Keratinocyte (primary cell): ENCODE results near the gene BET1. TPM values are rescaled to one million over a fixed set of nuclear protein-coding genes. Genes with fewer than 3 reads are reported as not detected.

Source experiments
- DNase-seq: peaks from one replicate; pipeline ENCODE4 v3.0.0-alpha.2; 2011; ENCODE audit warnings: low read depth, missing footprints, low spot score
- FAIRE-seq: peaks from 2 replicates; lab custom pipeline; 2011; peaks lifted over from hg19 to GRCh38; lab: Jason Lieb, UNC
- H2AFZ ChIP-seq: 2 replicates; pipeline ENCODE4 v1.6.0; 2012; ENCODE audit warnings: low read length, control low read depth, inconsistent platforms; ENCODE audit not compliant: control insufficient read depth
- H3K27ac ChIP-seq: 2 replicates; pipeline ENCODE4 v1.5.1; 2011; ENCODE audit warnings: low read length; ENCODE audit not compliant: control insufficient read depth, insufficient read depth
- H3K27me3 ChIP-seq: 3 replicates; pipeline ENCODE4 v1.6.0; 2011; ENCODE audit warnings: low read length; ENCODE audit not compliant: control insufficient read depth, insufficient read depth; ENCODE audit errors: extremely low read depth
- H3K36me3 ChIP-seq, 2 experiments: 2 replicates in 1 of 2; 3 replicates in 1 of 2; pipeline ENCODE4 v1.5.1; 2011; ENCODE audit warnings: low read length in 2 of 2, mild to moderate bottlenecking in 1 of 2; ENCODE audit not compliant: control insufficient read depth in 2 of 2, insufficient read depth in 2 of 2; ENCODE audit errors: extremely low read depth in 1 of 2
- H3K4me1 ChIP-seq: 3 replicates; pipeline ENCODE4 v1.5.1; 2011; ENCODE audit warnings: low read length; ENCODE audit not compliant: control insufficient read depth, insufficient read depth; ENCODE audit errors: extremely low read depth
- H3K4me2 ChIP-seq: 3 replicates; pipeline ENCODE4 v1.6.0; 2011; ENCODE audit warnings: low read depth, low read length; ENCODE audit not compliant: control insufficient read depth, insufficient read depth; ENCODE audit errors: extremely low read depth
- H3K4me3 ChIP-seq, 3 experiments: fragments of 200-600 bp in 1 of 3; sonication (generic) in 1 of 3; 2 replicates in 2 of 3; 3 replicates in 1 of 3; pipeline ENCODE4 v1.5.1; 2011 to 2016; ENCODE audit warnings: low read length in 3 of 3, mild to moderate bottlenecking in 3 of 3, control low read depth in 2 of 3, inconsistent platforms in 1 of 3, low read depth in 1 of 3, mixed read lengths in 1 of 3, mixed run types in 1 of 3, moderate library complexity in 1 of 3; ENCODE audit not compliant: control insufficient read depth in 2 of 3, insufficient read depth in 2 of 3; ENCODE audit errors: extremely low read depth in 1 of 3
- H3K79me2 ChIP-seq: 2 replicates; pipeline ENCODE4 v1.6.0; 2012; ENCODE audit warnings: low read length; ENCODE audit not compliant: control insufficient read depth, insufficient read depth
- H3K9ac ChIP-seq: 3 replicates; pipeline ENCODE4 v1.6.0; 2011; ENCODE audit warnings: low read length; ENCODE audit not compliant: control insufficient read depth, insufficient read depth; ENCODE audit errors: extremely low read depth
- H3K9me1 ChIP-seq: 3 replicates; pipeline ENCODE4 v1.6.0; 2011; ENCODE audit warnings: low read length; ENCODE audit not compliant: control insufficient read depth, insufficient read depth; ENCODE audit errors: extremely low read depth
- H3K9me3 ChIP-seq: 2 replicates; pipeline ENCODE4 v1.5.1; 2012; ENCODE audit warnings: low read depth, low read length; ENCODE audit not compliant: control insufficient read depth
- H4K20me1 ChIP-seq: 3 replicates; pipeline ENCODE4 v1.6.0; 2011; ENCODE audit warnings: low read length; ENCODE audit not compliant: control insufficient read depth, insufficient read depth; ENCODE audit errors: extremely low read depth
- EZH2 ChIP-seq: IDR thresholded peaks from one replicate; pipeline ENCODE4 v1.6.1; 2012; ENCODE audit warnings: inconsistent platforms, mild to moderate bottlenecking, low read length, moderate library complexity
- dilution Hi-C: fragments of 300-500 bp; cut with MboI; formaldehyde crosslinking; loops from one replicate; pipeline ENCODE4 v1.7.0; 2020; ENCODE audit warnings: low sequenced_read_pairs; ENCODE audit not compliant: extremely low pct_ligation_motif_present
- polyA minus RNA-seq, 3 experiments: library from RNA; depleted of rRNA, polyadenylated mRNA; stranded (reverse); fragments of >200 nt; gene quantifications; 1 replicate in 1 of 3; 2 replicates in 1 of 3; 3 replicates in 1 of 3; pipeline ENCODE4 v1.2.3, GENCODE V29; 2011
- polyA plus RNA-seq, 5 experiments: library from polyadenylated mRNA; depleted of rRNA in 3 of 5; stranded (reverse) in 3 of 5; stranded (forward) in 1 of 5; unstranded in 1 of 5; fragments of >200 nt; gene quantifications; 1 replicate in 1 of 5; 2 replicates in 3 of 5; 3 replicates in 1 of 5; pipeline versions ENCODE4 v1.2.1 to v1.2.3, GENCODE V29; 2011 to 2012; ENCODE audit warnings: missing spikeins in 2 of 5, low read depth in 1 of 5, low replicate concordance in 1 of 5
- TF ChIP-seq, protein P1 (sequence below), 3 experiments: IDR thresholded peaks in 1 of 3; conservative IDR thresholded peaks in 1 of 3; optimal IDR thresholded peaks in 1 of 3; 2 replicates in 2 of 3; 3 replicates in 1 of 3; pipeline versions ENCODE3 to v1.5.1; 2011; ENCODE audit warnings: low read length in 3 of 3, mild to moderate bottlenecking in 3 of 3, moderate library complexity in 2 of 3, control low read depth in 1 of 3, inconsistent platforms in 1 of 3; ENCODE audit not compliant: insufficient read depth in 2 of 3; ENCODE audit errors: extremely low read depth in 1 of 3

BET1 gene, protein sequence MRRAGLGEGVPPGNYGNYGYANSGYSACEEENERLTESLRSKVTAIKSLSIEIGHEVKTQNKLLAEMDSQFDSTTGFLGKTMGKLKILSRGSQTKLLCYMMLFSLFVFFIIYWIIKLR
- polyA plus RNA-seq (17.4 to 38.1 TPM (median 21.0 TPM) in 3 replicates), polyA minus RNA-seq (1.7 to 7.6 TPM (median 4.6 TPM) in 3 replicates)
- 7.3 TPM for polyA plus RNA-seq (2011; ENCODE audit: low read depth)
- polyA plus RNA-seq (2011; cell fraction: cytosol; rRNA removed) = 20.8 and 41.6 TPM in 2 replicates
- polyA plus RNA-seq (2011; cell fraction: nucleus; rRNA removed) = 17.2 and 23.9 TPM in 2 replicates
- 16.2 and 19.7 TPM in 2 replicates for polyA plus RNA-seq (2012; ENCODE audit: low replicate concordance)
- polyA minus RNA-seq (2011; cell fraction: cytosol; rRNA and poly(A)+ RNA removed) = 12.7 TPM
- 6.1 and 7.3 TPM in 2 replicates for polyA minus RNA-seq (2011; cell fraction: nucleus; rRNA and poly(A)+ RNA removed)

- Histone ChIP-seq H3K79me2 (peaks cover 30% of the 10 kb centered on the region), H2AFZ (peak within 1 kb of the TSS; percentile 92), H3K4me1 (peaks cover 5% of the 10 kb centered on the region), H3K36me3 (no peaks in the 10 kb centered on the region), H3K9me3 (no peaks in the 10 kb centered on the region), H3K27me3 (no peaks in the 10 kb centered on the region), H3K9me1 (no peaks in the 10 kb centered on the region), H3K4me2 (peak within 1 kb of the TSS; percentile 85), H4K20me1 (no peaks in the 10 kb centered on the region), H3K27ac (peak within 1 kb of the TSS; percentile 81), H3K9ac (peak within 1 kb of the TSS; percentile 95), H3K4me3 (peak within 1 kb of the TSS; percentile 85 to 86 (median 86))
- peak; percentile 55 for DNase-seq
- TF ChIP-seq, protein P1, sequence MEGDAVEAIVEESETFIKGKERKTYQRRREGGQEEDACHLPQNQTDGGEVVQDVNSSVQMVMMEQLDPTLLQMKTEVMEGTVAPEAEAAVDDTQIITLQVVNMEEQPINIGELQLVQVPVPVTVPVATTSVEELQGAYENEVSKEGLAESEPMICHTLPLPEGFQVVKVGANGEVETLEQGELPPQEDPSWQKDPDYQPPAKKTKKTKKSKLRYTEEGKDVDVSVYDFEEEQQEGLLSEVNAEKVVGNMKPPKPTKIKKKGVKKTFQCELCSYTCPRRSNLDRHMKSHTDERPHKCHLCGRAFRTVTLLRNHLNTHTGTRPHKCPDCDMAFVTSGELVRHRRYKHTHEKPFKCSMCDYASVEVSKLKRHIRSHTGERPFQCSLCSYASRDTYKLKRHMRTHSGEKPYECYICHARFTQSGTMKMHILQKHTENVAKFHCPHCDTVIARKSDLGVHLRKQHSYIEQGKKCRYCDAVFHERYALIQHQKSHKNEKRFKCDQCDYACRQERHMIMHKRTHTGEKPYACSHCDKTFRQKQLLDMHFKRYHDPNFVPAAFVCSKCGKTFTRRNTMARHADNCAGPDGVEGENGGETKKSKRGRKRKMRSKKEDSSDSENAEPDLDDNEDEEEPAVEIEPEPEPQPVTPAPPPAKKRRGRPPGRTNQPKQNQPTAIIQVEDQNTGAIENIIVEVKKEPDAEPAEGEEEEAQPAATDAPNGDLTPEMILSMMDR (optimal IDR thresholded peaks at IDR 0.05 in 1 of 3, IDR thresholded peaks at IDR 0.05 in 1 of 3, conservative IDR thresholded peaks at IDR 0.05 in 1 of 3; ENCODE audit: extremely low read depth in 1 of 3, insufficient read depth in 2 of 3, low read length in 3 of 3) = no peak
- TF ChIP-seq EZH2 = no peak
- dilution Hi-C loops = no loop called here
- peak; percentile 93 for FAIRE-seq
Measured at GRCh38 chr7:94004024-94004951, at the start of gene BET1. Gene BET1 (minus strand): TSS chr7:94004355. CDS start chr7:94004216, 139 bp downstream.

DNA sequence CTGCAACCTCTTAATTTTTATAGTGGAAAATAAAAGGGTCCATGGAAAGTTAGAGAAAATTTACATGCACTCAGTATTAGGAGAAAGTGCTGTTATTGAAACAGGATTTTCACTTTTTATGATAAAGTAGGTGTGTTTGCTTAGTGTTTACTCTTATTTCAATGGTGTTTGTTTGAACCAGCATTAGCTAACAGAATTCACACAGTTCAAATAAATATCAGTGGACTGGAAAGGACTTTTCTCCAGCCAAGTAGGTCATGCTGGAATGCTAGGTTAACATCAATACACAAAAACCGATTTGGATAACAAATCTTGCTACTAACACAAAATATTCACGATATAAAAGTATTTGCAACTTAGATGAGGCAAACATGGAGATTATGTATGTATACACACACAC is 49.4 kb upstream of the BET1 start:
- H3K27ac ChIP-seq = no peak overlapping the region
- no peak overlapping the region for H3K4me2 ChIP-seq
- TF ChIP-seq, protein P1 (optimal IDR thresholded peaks at IDR 0.05 in 1 of 3, IDR thresholded peaks at IDR 0.05 in 1 of 3, conservative IDR thresholded peaks at IDR 0.05 in 1 of 3; ENCODE audit: extremely low read depth in 1 of 3, insufficient read depth in 2 of 3, low read length in 3 of 3) = no peak
- TF ChIP-seq EZH2 = no peak
- H2AFZ ChIP-seq = no peak overlapping the region
- peaks cover 6% of the 10 kb centered on the region for H3K4me1 ChIP-seq
- H3K4me3 ChIP-seq = no peak overlapping the region
- no peaks in the 10 kb centered on the region for H4K20me1 ChIP-seq
- no peaks in the 10 kb centered on the region for H3K9me3 ChIP-seq
- no peaks in the 10 kb centered on the region for H3K36me3 ChIP-seq
- FAIRE-seq (no peak), DNase-seq (no peak)
- H3K79me2 ChIP-seq = no peaks in the 10 kb centered on the region
- no peaks in the 10 kb centered on the region for H3K27me3 ChIP-seq
- dilution Hi-C loops = no loop called here
- no peaks in the 10 kb centered on the region for H3K9me1 ChIP-seq
- H3K9ac ChIP-seq = no peak overlapping the region
